B cell (primary cell): ENCODE measurements around the gene ANKRD29. TPM values are rescaled to one million over a fixed set of nuclear protein-coding genes. Genes with fewer than 3 reads are reported as not detected.

Experiments used
- ATAC-seq: fragments of 200-7000 bp; cut with Tn5 transposase; one replicate; pipeline ENCODE4 v1.10.0; 2021; ENCODE audit warnings: low read depth, mild to moderate bottlenecking, moderate number of reproducible peaks, moderate library complexity
- CTCF ChIA-PET: fragments of 350-600 bp; sonication (Branson Sonifier 250); formaldehyde crosslinking; loops from one replicate; lab custom pipeline; 2021; ENCODE audit warnings: antibody characterized with exemption, inconsistent platforms; lab: Charles Lee
- POLR2A ChIA-PET: fragments of 350-600 bp; sonication (Branson Sonifier 250); formaldehyde crosslinking; loops from one replicate; lab custom pipeline; 2021; ENCODE audit warnings: antibody characterized with exemption; lab: Charles Lee
- DNase-seq: peaks from one replicate; pipeline ENCODE4 v3.0.0; 2013
- H2AFZ ChIP-seq: 2 replicates; pipeline ENCODE4 v1.6.1; 2012; ENCODE audit warnings: mild to moderate bottlenecking, low read depth, low read length; ENCODE audit not compliant: insufficient read depth, poor library complexity, severe bottlenecking
- H3K27ac ChIP-seq, 2 donors: 1 replicate in 1 of 2; 2 replicates in 1 of 2; pipeline ENCODE4 v1.5.1; 2012 to 2013; ENCODE audit warnings: low read length in 2 of 2, mild to moderate bottlenecking in 2 of 2, moderate library complexity in 1 of 2
- H3K27me3 ChIP-seq, 4 experiments: fragments of 200-600 bp in 1 of 4; sonication (generic) in 1 of 4; replicated peaks in 1 of 4; 1 replicate in 2 of 4; 2 replicates in 2 of 4; pipeline versions ENCODE4 v1.6.1 to v1.7.0; 2013 to 2016; ENCODE audit warnings: low read length in 3 of 4, mild to moderate bottlenecking in 2 of 4, mixed read lengths in 1 of 4, moderate library complexity in 1 of 4; ENCODE audit not compliant: insufficient read depth in 4 of 4, control insufficient read depth in 3 of 4; ENCODE audit errors: control extremely low read depth in 1 of 4
- H3K36me3 ChIP-seq, 2 experiments: replicated peaks in 1 of 2; 1 replicate in 1 of 2; 2 replicates in 1 of 2; pipeline versions ENCODE4 v1.6.1 to v1.7.1; 2013; ENCODE audit warnings: low read length in 1 of 2; ENCODE audit not compliant: insufficient read depth in 2 of 2, control insufficient read depth in 1 of 2; ENCODE audit errors: control extremely low read depth in 1 of 2, extremely low read depth in 1 of 2
- H3K4me1 ChIP-seq, 2 donors: fragments of 200-600 bp in 1 of 2; sonication (generic) in 1 of 2; 1 replicate in 1 of 2; 2 replicates in 1 of 2; pipeline versions ENCODE4 v1.5.1 to v1.6.1; 2013 to 2017; ENCODE audit warnings: low read length in 2 of 2; ENCODE audit not compliant: control insufficient read depth in 2 of 2, insufficient read depth in 2 of 2
- H3K4me2 ChIP-seq: replicated peaks from 2 replicates; pipeline ENCODE3; 2012; ENCODE audit warnings: mild to moderate bottlenecking, low read depth, low read length; ENCODE audit not compliant: poor library complexity, severe bottlenecking
- H3K4me3 ChIP-seq, 5 experiments: fragments of 200-600 bp in 1 of 5; sonication (generic) in 1 of 5; 1 replicate in 3 of 5; 2 replicates in 2 of 5; pipeline versions ENCODE4 v1.5.1 to v1.7.0; 2011 to 2016; ENCODE audit warnings: low read length in 4 of 5, mild to moderate bottlenecking in 4 of 5, low read depth in 2 of 5, control low read depth in 1 of 5, moderate library complexity in 1 of 5; ENCODE audit not compliant: insufficient read depth in 1 of 5; ENCODE audit errors: control extremely low read depth in 1 of 5, extremely low read depth in 1 of 5
- H3K79me2 ChIP-seq: fragments of 200-600 bp; sonication (generic); one replicate; pipeline ENCODE4 v1.6.0; 2016; ENCODE audit warnings: low read length; ENCODE audit not compliant: control insufficient read depth, insufficient read depth
- H3K9ac ChIP-seq: fragments of 200-600 bp; sonication (generic); 2 replicates; pipeline ENCODE4 v1.6.1; 2017; ENCODE audit warnings: mild to moderate bottlenecking, low read length, moderate library complexity
- H3K9me3 ChIP-seq, 3 donors: one replicate each; pipeline versions ENCODE4 v1.6.1 to v1.7.1; 2013; ENCODE audit warnings: low read length in 2 of 3; ENCODE audit not compliant: control insufficient read depth in 2 of 3, insufficient read depth in 1 of 3; ENCODE audit errors: control extremely low read depth in 1 of 3
- H4K20me1 ChIP-seq: 2 replicates; pipeline ENCODE4 v1.6.0; 2012; ENCODE audit warnings: mild to moderate bottlenecking, low read length; ENCODE audit not compliant: insufficient read depth, control insufficient read depth, poor library complexity, severe bottlenecking
- H3K27ac Mint-ChIP-seq: one replicate; pipeline ENCODE4 v1.8.0; 2021; ENCODE audit warnings: mixed read lengths
- H3K27me3 Mint-ChIP-seq: one replicate; pipeline ENCODE4 v1.8.0; 2021; ENCODE audit warnings: mixed read lengths
- H3K4me1 Mint-ChIP-seq: one replicate; pipeline ENCODE4 v1.8.0; 2021; ENCODE audit warnings: mixed read lengths
- H3K4me3 Mint-ChIP-seq: one replicate; pipeline ENCODE4 v1.8.0; 2021; ENCODE audit warnings: mixed read lengths
- H3K9me3 Mint-ChIP-seq: one replicate; pipeline ENCODE4 v1.8.0; 2022; ENCODE audit warnings: mixed read lengths; ENCODE audit not compliant: insufficient read depth
- CTCF ChIP-seq: fragments of 200-600 bp; IDR thresholded peaks from one replicate; pipeline ENCODE4 v1.8.0; 2022; ENCODE audit warnings: antibody characterized with exemption, mild to moderate bottlenecking
- EZH2 ChIP-seq: IDR thresholded peaks from 2 replicates; pipeline ENCODE4 v1.6.1; 2012; ENCODE audit warnings: borderline replicate concordance, low read depth, mild to moderate bottlenecking, moderate library complexity, low read length; ENCODE audit not compliant: insufficient read depth, poor library complexity, severe bottlenecking
- WGBS: methylation state at CpG from one replicate; pipeline ENCODE4 v1.1.5; 2013; ENCODE audit warnings: missing lambda C conversion rate; ENCODE audit not compliant: insufficient coverage; 5-methylcytosine and 5-hydroxymethylcytosine counted together
- intact Hi-C: fragments of 100-400 bp; cut with micrococcal nuclease; formaldehyde crosslinking; loops from one replicate; pipeline ENCODE4 v1.10.0; 2022
- polyA plus RNA-seq: library from polyadenylated mRNA; depleted of rRNA; stranded (reverse); fragments of >200 nt; gene quantifications from 2 replicates; pipeline ENCODE4 v1.2.3, GENCODE V29; 2012
- total RNA-seq, 2 donors: library from RNA; stranded (reverse); fragments of 120-200 nt in 1 of 2; gene quantifications; 1 replicate in 1 of 2; 2 replicates in 1 of 2; pipeline versions ENCODE4 v1.2.3 to v1.2.4, GENCODE V29; 2013 to 2022

The ANKRD29 gene
- total and polyA plus RNA-seq, 2 donors (not counting 1 experiment from before 2014, with no cell fraction given), result not detected

GRCh38 chr18:23667114-23667513 is 4.4 kb upstream of the ANKRD29 start:
- no peak overlapping the region for H3K27ac Mint-ChIP-seq
- H3K4me1 Mint-ChIP-seq, result peaks cover 9% of the 10 kb centered on the region
- Histone ChIP-seq H3K4me1 (peaks cover 6 to 9% of the 10 kb centered on the region in 2 donors), H2AFZ (no peak overlapping the region), H3K27me3 (peaks cover 0 to 11% (median 9%) of the 10 kb centered on the region in 4 experiments), H3K27ac (no peak overlapping the region), H4K20me1 (no peaks in the 10 kb centered on the region), H3K9me3 (no peaks in the 10 kb centered on the region), H3K79me2 (no peaks in the 10 kb centered on the region), H3K4me2 (no peak overlapping the region), H3K9ac (no peak overlapping the region), H3K36me3 (no peaks in the 10 kb centered on the region), H3K4me3 (no peak overlapping the region)
- no peak for TF ChIP-seq CTCF
- TF ChIP-seq EZH2, result no peak
- ChIA-PET POLR2A (no interaction called here), CTCF (no interaction called here)
- peaks cover 23% of the 10 kb centered on the region for H3K27me3 Mint-ChIP-seq
- intact Hi-C loops, result no loop called here
- WGBS, result no CpG with 5 or more reads among the region's 1 CpG
- no peak overlapping the region for H3K4me3 Mint-ChIP-seq
- ATAC-seq (no peak), DNase-seq (no peak)
- H3K9me3 Mint-ChIP-seq, result no peaks in the 10 kb centered on the region

- no peak for DNase-seq
- Histone ChIP-seq H4K20me1 (no peaks in the 10 kb centered on the region), H3K79me2 (no peaks in the 10 kb centered on the region), H3K27me3 (peaks cover 0 to 32% (median 22%) of the 10 kb centered on the region in 4 experiments), H3K4me2 (no peak overlapping the region), H3K9ac (no peak overlapping the region), H2AFZ (no peak overlapping the region), H3K36me3 (no peaks in the 10 kb centered on the region), H3K9me3 (no peaks in the 10 kb centered on the region), H3K4me1 (peaks cover 15 to 21% of the 10 kb centered on the region in 2 donors), H3K4me3 (no peak overlapping the region), H3K27ac (no peak overlapping the region)
- POLR2A ChIA-PET, result no interaction called here
- no peak overlapping the region for H3K4me3 Mint-ChIP-seq
- CTCF ChIA-PET, result no interaction called here
- no peak for TF ChIP-seq CTCF
- TF ChIP-seq EZH2, result no peak
- H3K27me3 Mint-ChIP-seq, result peaks cover 44% of the 10 kb centered on the region
- no peaks in the 10 kb centered on the region for H3K9me3 Mint-ChIP-seq
- peaks cover 14% of the 10 kb centered on the region for H3K4me1 Mint-ChIP-seq
- WGBS, result 82% methylated on average over 6 of the region's 6 CpGs
- no peak overlapping the region for H3K27ac Mint-ChIP-seq
- intact Hi-C loops, result no loop called here
- ATAC-seq, result no peak
Observed at GRCh38 chr18:23664674-23665073, 2.0 kb upstream of the ANKRD29 start.
